ENCODE measurements around the gene RALGAPA2.

DNA sequence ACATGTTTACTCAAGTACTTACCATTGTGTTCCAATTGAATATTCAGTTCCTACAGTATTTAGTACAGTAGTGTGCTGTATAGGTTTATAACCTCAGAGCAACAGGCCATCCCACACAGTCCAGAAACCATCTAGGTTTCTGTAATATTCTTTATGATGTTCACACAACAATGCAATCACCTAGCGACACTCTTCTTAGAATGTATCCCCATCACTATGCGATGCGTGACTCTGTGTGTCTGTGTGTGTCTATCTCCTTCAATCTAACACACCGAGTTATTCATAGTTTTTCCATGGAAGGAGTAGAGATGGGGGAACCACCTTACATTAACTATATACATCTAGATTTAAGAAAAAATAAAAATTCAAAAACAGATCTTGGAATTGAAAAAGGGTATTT, 182.8 kb downstream of the RALGAPA2 start:
- no peak for TF ChIP-seq POLR2A (IDR thresholded peaks at IDR 0.05; ENCODE audit: low read depth)
- TF ChIP-seq, protein P1, sequence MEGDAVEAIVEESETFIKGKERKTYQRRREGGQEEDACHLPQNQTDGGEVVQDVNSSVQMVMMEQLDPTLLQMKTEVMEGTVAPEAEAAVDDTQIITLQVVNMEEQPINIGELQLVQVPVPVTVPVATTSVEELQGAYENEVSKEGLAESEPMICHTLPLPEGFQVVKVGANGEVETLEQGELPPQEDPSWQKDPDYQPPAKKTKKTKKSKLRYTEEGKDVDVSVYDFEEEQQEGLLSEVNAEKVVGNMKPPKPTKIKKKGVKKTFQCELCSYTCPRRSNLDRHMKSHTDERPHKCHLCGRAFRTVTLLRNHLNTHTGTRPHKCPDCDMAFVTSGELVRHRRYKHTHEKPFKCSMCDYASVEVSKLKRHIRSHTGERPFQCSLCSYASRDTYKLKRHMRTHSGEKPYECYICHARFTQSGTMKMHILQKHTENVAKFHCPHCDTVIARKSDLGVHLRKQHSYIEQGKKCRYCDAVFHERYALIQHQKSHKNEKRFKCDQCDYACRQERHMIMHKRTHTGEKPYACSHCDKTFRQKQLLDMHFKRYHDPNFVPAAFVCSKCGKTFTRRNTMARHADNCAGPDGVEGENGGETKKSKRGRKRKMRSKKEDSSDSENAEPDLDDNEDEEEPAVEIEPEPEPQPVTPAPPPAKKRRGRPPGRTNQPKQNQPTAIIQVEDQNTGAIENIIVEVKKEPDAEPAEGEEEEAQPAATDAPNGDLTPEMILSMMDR (IDR thresholded peaks at IDR 0.05), result no peak
- no peak for TF ChIP-seq POLR2AphosphoS5 (IDR thresholded peaks at IDR 0.05)
- TF ChIP-seq EP300 (IDR thresholded peaks at IDR 0.05), result no peak

Measured in esophagus muscularis mucosa (tissue), 4 donors.